GM18867 (cell line): ENCODE measurements around the gene FAM234B.

ENCODE experiments used
- ATAC-seq: cut with Tn5 transposase; IDR thresholded peaks from one replicate; pipeline ENCODE4 v1.9.1; 2021; ENCODE audit warnings: mild to moderate bottlenecking, moderate library complexity; ENCODE audit not compliant: unreplicated experiment

Gene FAM234B

GRCh38 chr12:13112968-13113367, 68.8 kb downstream of the FAM234B start:
- no peak for ATAC-seq

GRCh38 chr12:13114251-13115052, 70.3 kb downstream of the FAM234B start:
- no peak for ATAC-seq

GRCh38 chr12:13116259-13116658, 72.1 kb downstream of the FAM234B start:
- ATAC-seq, result no peak

GRCh38 chr12:13117029-13117428, 72.8 kb downstream of the FAM234B start:
- ATAC-seq, result no peak

GRCh38 chr12:13119826-13120225, 75.6 kb downstream of the FAM234B start:
- ATAC-seq, result no peak

GRCh38 chr12:13120413-13120812, 76.2 kb downstream of the FAM234B start:
- ATAC-seq, result no peak

- ATAC-seq, result no peak
Measured at GRCh38 chr12:13121568-13121967, 77.4 kb downstream of the FAM234B start.

- no peak for ATAC-seq
Measured at GRCh38 chr12:13124656-13125505, 80.7 kb downstream of the FAM234B start.

- ATAC-seq, result no peak
Measured at GRCh38 chr12:13125996-13126395, 81.8 kb downstream of the FAM234B start.

- no peak for ATAC-seq
Measured at GRCh38 chr12:13126494-13126893, 82.3 kb downstream of the FAM234B start.

- no peak for ATAC-seq
Measured at GRCh38 chr12:13127444-13127843, 83.3 kb downstream of the FAM234B start.

GRCh38 chr12:13128291-13128965, 84.2 kb downstream of the FAM234B start:
- no peak for ATAC-seq

GRCh38 chr12:13130981-13131380, 86.8 kb downstream of the FAM234B start:
- ATAC-seq, result no peak
